A549 (cell line): Measurements from ENCODE around the gene SAMMSON. TPM values are rescaled to one million over a fixed set of nuclear protein-coding genes. Genes with fewer than 3 reads are reported as not detected.

Source experiments
- ATAC-seq, 2 experiments: fragments of 200-7000 bp in 1 of 2; fragments of >200 bp in 1 of 2; cut with Nextera tagmentation in 1 of 2; cut with Tn5 transposase in 1 of 2; 3 replicates each; pipeline versions ENCODE4 v1.8.0 to v1.9.1; 2018 to 2020; ENCODE audit warnings: mild to moderate bottlenecking in 1 of 2, moderate library complexity in 1 of 2
- CTCF ChIA-PET: fragments of 300-600 bp; sonication (Branson Sonifier 250); formaldehyde crosslinking; extraction: SDS; loops from one replicate; lab custom pipeline; 2021; ENCODE audit warnings: antibody characterized with exemption, inconsistent platforms; lab: Yijun Ruan, JAX
- POLR2A ChIA-PET: fragments of 350-600 bp; formaldehyde crosslinking; extraction: SDS; loops from one replicate; lab custom pipeline; 2021; ENCODE audit warnings: antibody characterized with exemption, inconsistent platforms; lab: Yijun Ruan, JAX
- DNase-seq, 2 experiments: peaks; one replicate each; pipeline versions ENCODE4 v3.0.0 to v3.0.0-alpha.2; 2011 to 2016; ENCODE audit warnings: low read depth in 1 of 2, low spot score in 1 of 2
- FAIRE-seq: peaks from 2 replicates; lab custom pipeline; 2011; peaks lifted over from hg19 to GRCh38; lab: Jason Lieb, UNC
- H3K27ac ChIP-seq, 2 experiments: fragments of >200 bp; sonication (Bioruptor Twin); formaldehyde crosslinking; 3 replicates each; pipeline ENCODE4 v1.5.1; 2016 to 2017
- H3K4me1 ChIP-seq: fragments of >200 bp; sonication (Bioruptor Twin); formaldehyde crosslinking; 3 replicates; pipeline ENCODE4 v1.6.1; 2016
- H3K4me2 ChIP-seq: fragments of >200 bp; sonication (Bioruptor Twin); formaldehyde crosslinking; 3 replicates; pipeline ENCODE4 v1.6.1; 2016
- H3K4me3 ChIP-seq: fragments of >200 bp; sonication (Bioruptor Twin); formaldehyde crosslinking; 3 replicates; pipeline ENCODE4 v1.5.1; 2016
- H3K9me3 ChIP-seq: fragments of >200 bp; sonication (Bioruptor Twin); formaldehyde crosslinking; 3 replicates; pipeline ENCODE4 v1.6.1; 2016
- CBX8 ChIP-seq: fragments of 200-600 bp; sonication (generic); IDR thresholded peaks from 2 replicates; pipeline ENCODE4 v1.6.1; 2016
- CEBPB ChIP-seq, 2 experiments: fragments of >200 bp in 1 of 2; sonication (Bioruptor Twin) in 1 of 2; formaldehyde crosslinking in 1 of 2; IDR thresholded peaks; 2 replicates each; pipeline ENCODE4 v1.6.1; 2012 to 2016
- CHD2 ChIP-seq: fragments of 150-350 bp; IDR thresholded peaks from 2 replicates; pipeline ENCODE4 v1.6.1; 2014; ENCODE audit warnings: low read length; ENCODE audit not compliant: partially characterized antibody
- FOSB ChIP-seq: fragments of 250-450 bp; sonication (Bioruptor Pico); IDR thresholded peaks from 2 replicates; pipeline ENCODE4 v1.5.0; 2020; ENCODE audit warnings: mild to moderate bottlenecking, moderate library complexity
- GATA3 ChIP-seq: IDR thresholded peaks from 2 replicates; pipeline ENCODE4 v1.6.1; 2012; ENCODE audit warnings: borderline replicate concordance
- HEYL ChIP-seq: fragments of 250-450 bp; sonication (Bioruptor Pico); IDR thresholded peaks from 2 replicates; pipeline ENCODE4 v1.8.0; 2021; ENCODE audit warnings: mild to moderate bottlenecking, moderate library complexity
- HOXA7 ChIP-seq: fragments of 250-450 bp; sonication (Bioruptor Pico); IDR thresholded peaks from 2 replicates; pipeline ENCODE4 v1.5.0; 2020; ENCODE audit warnings: mild to moderate bottlenecking, moderate library complexity
- HOXB5 ChIP-seq: fragments of 250-450 bp; sonication (Bioruptor Pico); IDR thresholded peaks from 2 replicates; pipeline ENCODE4 v1.5.0; 2020; ENCODE audit warnings: mild to moderate bottlenecking, moderate library complexity
- JUN ChIP-seq, 2 experiments: fragments of >200 bp; sonication (Bioruptor Twin); formaldehyde crosslinking; IDR thresholded peaks; 2 replicates in 1 of 2; 3 replicates in 1 of 2; pipeline ENCODE4 v1.6.1; 2016 to 2017
- JUNB ChIP-seq: fragments of >200 bp; sonication (Bioruptor Twin); formaldehyde crosslinking; IDR thresholded peaks from 2 replicates; pipeline ENCODE4 v1.6.1; 2016
- MAZ ChIP-seq: fragments of 150-350 bp; IDR thresholded peaks from 2 replicates; pipeline ENCODE4 v1.6.1; 2014; ENCODE audit warnings: antibody characterized with exemption, low read depth, low read length, borderline replicate concordance
- NFE2L2 ChIP-seq: fragments of 150-350 bp; conservative IDR thresholded peaks from 2 replicates; pipeline ENCODE4 v1.6.1; 2014; ENCODE audit warnings: low read length
- NPAS2 ChIP-seq: fragments of 250-450 bp; sonication (Bioruptor Pico); IDR thresholded peaks from 2 replicates; pipeline ENCODE4 v1.8.0; 2022; ENCODE audit warnings: mild to moderate bottlenecking, moderate library complexity, borderline replicate concordance
- PHF8 ChIP-seq: fragments of 200-600 bp; sonication (generic); IDR thresholded peaks from 2 replicates; pipeline ENCODE4 v1.6.1; 2016; ENCODE audit warnings: low read depth, mild to moderate bottlenecking, antibody characterized with exemption, moderate library complexity, borderline replicate concordance
- POLR2AphosphoS2 ChIP-seq: conservative IDR thresholded peaks from 2 replicates; pipeline ENCODE4 v1.6.1; 2012; ENCODE audit warnings: low read length, improper control_type of control experiment, inconsistent platforms
- RAD21 ChIP-seq, 2 experiments: fragments of >200 bp in 1 of 2; sonication (Bioruptor Twin) in 1 of 2; formaldehyde crosslinking in 1 of 2; IDR thresholded peaks in 1 of 2; conservative IDR thresholded peaks in 1 of 2; 2 replicates in 1 of 2; 3 replicates in 1 of 2; pipeline ENCODE4 v1.6.1; 2012 to 2018; ENCODE audit warnings: inconsistent platforms in 1 of 2
- RARB ChIP-seq: fragments of 250-450 bp; sonication (Bioruptor Pico); IDR thresholded peaks from 2 replicates; pipeline ENCODE4 v1.8.0; 2021; ENCODE audit warnings: mild to moderate bottlenecking, moderate library complexity
- RCOR1 ChIP-seq: fragments of 150-350 bp; IDR thresholded peaks from 2 replicates; pipeline ENCODE4 v1.6.1; 2014; ENCODE audit warnings: antibody characterized with exemption, low read length, low read depth
- RNF2 ChIP-seq: fragments of 200-600 bp; sonication (generic); IDR thresholded peaks from 2 replicates; pipeline ENCODE4 v1.6.1; 2016; ENCODE audit warnings: low read depth, mild to moderate bottlenecking, antibody characterized with exemption, moderate library complexity, borderline replicate concordance
- SMC3 ChIP-seq: fragments of >200 bp; sonication (Bioruptor Twin); formaldehyde crosslinking; IDR thresholded peaks from 3 replicates; pipeline ENCODE4 v1.6.1; 2018; ENCODE audit warnings: inconsistent platforms
- SREBF2 ChIP-seq: fragments of 450-650 bp; IDR thresholded peaks from 2 replicates; pipeline ENCODE4 v1.6.1; 2014; ENCODE audit warnings: mild to moderate bottlenecking, moderate library complexity
- TFCP2L1 ChIP-seq: fragments of 250-450 bp; sonication (Bioruptor Pico); IDR thresholded peaks from 2 replicates; pipeline ENCODE4 v1.5.0; 2021; ENCODE audit warnings: mild to moderate bottlenecking
- TP53 ChIP-seq: fragments of 250-450 bp; sonication (Bioruptor Pico); IDR thresholded peaks from 2 replicates; pipeline ENCODE4 v1.5.0; 2021; ENCODE audit warnings: mild to moderate bottlenecking, moderate library complexity
- ZNF302 ChIP-seq: fragments of 250-450 bp; sonication (Bioruptor Pico); IDR thresholded peaks from 2 replicates; pipeline ENCODE4 v1.9.0; 2021; ENCODE audit warnings: inconsistent platforms, mild to moderate bottlenecking, moderate library complexity
- ZSCAN20 ChIP-seq: fragments of 250-450 bp; sonication (Bioruptor Pico); IDR thresholded peaks from 2 replicates; pipeline ENCODE4 v1.8.0; 2022; ENCODE audit warnings: mild to moderate bottlenecking, moderate library complexity
- WGBS: methylation state at CpG from one replicate; pipeline ENCODE4 v1.1.6; 2017; ENCODE audit errors: missing lambda C conversion rate; 5-methylcytosine and 5-hydroxymethylcytosine counted together
- polyA plus RNA-seq, 4 experiments: library from polyadenylated mRNA; depleted of rRNA in 3 of 4; stranded (reverse); fragments of >200 nt; fragmentation: RNase III in 1 of 4; extraction: RNeasy Plus Mini Kit Qiagen cat#74134 plus additional on column Dnase treatment in 1 of 4; gene quantifications; 2 replicates in 3 of 4; 3 replicates in 1 of 4; pipeline ENCODE4 v1.2.3, GENCODE V29; 2011 to 2017
- TF ChIP-seq, protein P1 (sequence below): fragments of 250-450 bp; sonication (Bioruptor Pico); IDR thresholded peaks from 2 replicates; pipeline ENCODE4 v1.5.0; 2020; ENCODE audit warnings: low read depth, mild to moderate bottlenecking, moderate library complexity
- TF ChIP-seq, protein P2 (sequence below): fragments of 150-350 bp; IDR thresholded peaks from 2 replicates; pipeline ENCODE4 v1.6.1; 2014; ENCODE audit warnings: low read depth, mild to moderate bottlenecking, low read length
- TF ChIP-seq, protein P3 (sequence below): IDR thresholded peaks from 2 replicates; pipeline ENCODE4 v1.6.1; 2012; ENCODE audit warnings: low read depth, borderline replicate concordance
- TF ChIP-seq, protein P4 (sequence below): IDR thresholded peaks from 2 replicates; pipeline ENCODE4 v1.6.1; 2012
- TF ChIP-seq, protein P5 (sequence below): fragments of >200 bp; sonication (Bioruptor Twin); formaldehyde crosslinking; IDR thresholded peaks from 3 replicates; pipeline ENCODE4 v1.5.1; 2016

The SAMMSON gene
- polyA plus RNA-seq, 2 of the 4 experiments (the other 2 are of a cell fraction), result not detected

- H3K27ac ChIP-seq, result no peak overlapping the region
- ATAC-seq (no peak), FAIRE-seq (no peak), DNase-seq (no peak)
- ChIA-PET POLR2A (no interaction called here), CTCF (interaction anchor here (1.4 kb wide), 1 partner anchor 9 kb away, joined by 5 read pairs; no protein-coding TSS in a partner anchor)
- H3K9me3 ChIP-seq, result no peaks in the 10 kb centered on the region
- TF ChIP-seq CHD2 (no peak), POLR2AphosphoS2 (no peak), FOSB (no peak), HEYL (CRISPR knock-in tag) (no peak), SREBF2 (no peak), HOXB5 (no peak), ZNF302 (no peak), TP53 (CRISPR knock-in tag) (no peak), PHF8 (no peak), CBX8 (no peak), CEBPB (IDR thresholded peaks at IDR 0.05) (no peak), SMC3 (no peak), TFCP2L1 (CRISPR knock-in tag) (no peak)
- TF ChIP-seq, protein P1, sequence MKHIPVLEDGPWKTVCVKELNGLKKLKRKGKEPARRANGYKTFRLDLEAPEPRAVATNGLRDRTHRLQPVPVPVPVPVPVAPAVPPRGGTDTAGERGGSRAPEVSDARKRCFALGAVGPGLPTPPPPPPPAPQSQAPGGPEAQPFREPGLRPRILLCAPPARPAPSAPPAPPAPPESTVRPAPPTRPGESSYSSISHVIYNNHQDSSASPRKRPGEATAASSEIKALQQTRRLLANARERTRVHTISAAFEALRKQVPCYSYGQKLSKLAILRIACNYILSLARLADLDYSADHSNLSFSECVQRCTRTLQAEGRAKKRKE (CRISPR knock-in tag), result no peak
- TF ChIP-seq, protein P2, sequence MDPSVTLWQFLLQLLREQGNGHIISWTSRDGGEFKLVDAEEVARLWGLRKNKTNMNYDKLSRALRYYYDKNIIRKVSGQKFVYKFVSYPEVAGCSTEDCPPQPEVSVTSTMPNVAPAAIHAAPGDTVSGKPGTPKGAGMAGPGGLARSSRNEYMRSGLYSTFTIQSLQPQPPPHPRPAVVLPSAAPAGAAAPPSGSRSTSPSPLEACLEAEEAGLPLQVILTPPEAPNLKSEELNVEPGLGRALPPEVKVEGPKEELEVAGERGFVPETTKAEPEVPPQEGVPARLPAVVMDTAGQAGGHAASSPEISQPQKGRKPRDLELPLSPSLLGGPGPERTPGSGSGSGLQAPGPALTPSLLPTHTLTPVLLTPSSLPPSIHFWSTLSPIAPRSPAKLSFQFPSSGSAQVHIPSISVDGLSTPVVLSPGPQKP, result no peak
- TF ChIP-seq, protein P3, sequence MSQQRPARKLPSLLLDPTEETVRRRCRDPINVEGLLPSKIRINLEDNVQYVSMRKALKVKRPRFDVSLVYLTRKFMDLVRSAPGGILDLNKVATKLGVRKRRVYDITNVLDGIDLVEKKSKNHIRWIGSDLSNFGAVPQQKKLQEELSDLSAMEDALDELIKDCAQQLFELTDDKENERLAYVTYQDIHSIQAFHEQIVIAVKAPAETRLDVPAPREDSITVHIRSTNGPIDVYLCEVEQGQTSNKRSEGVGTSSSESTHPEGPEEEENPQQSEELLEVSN, result no peak
- TF ChIP-seq, protein P4, sequence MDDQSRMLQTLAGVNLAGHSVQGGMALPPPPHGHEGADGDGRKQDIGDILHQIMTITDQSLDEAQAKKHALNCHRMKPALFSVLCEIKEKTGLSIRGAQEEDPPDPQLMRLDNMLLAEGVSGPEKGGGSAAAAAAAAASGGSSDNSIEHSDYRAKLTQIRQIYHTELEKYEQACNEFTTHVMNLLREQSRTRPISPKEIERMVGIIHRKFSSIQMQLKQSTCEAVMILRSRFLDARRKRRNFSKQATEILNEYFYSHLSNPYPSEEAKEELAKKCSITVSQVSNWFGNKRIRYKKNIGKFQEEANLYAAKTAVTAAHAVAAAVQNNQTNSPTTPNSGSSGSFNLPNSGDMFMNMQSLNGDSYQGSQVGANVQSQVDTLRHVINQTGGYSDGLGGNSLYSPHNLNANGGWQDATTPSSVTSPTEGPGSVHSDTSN, result no peak
- H3K4me3 ChIP-seq, result no peak overlapping the region
- no peaks in the 10 kb centered on the region for H3K4me1 ChIP-seq
- WGBS, result 17% methylated on average over 1 of the region's 1 CpG
- H3K4me2 ChIP-seq, result no peak overlapping the region
Observed at GRCh38 chr3:70111411-70111810, 111.9 kb downstream of the SAMMSON start.

DNA sequence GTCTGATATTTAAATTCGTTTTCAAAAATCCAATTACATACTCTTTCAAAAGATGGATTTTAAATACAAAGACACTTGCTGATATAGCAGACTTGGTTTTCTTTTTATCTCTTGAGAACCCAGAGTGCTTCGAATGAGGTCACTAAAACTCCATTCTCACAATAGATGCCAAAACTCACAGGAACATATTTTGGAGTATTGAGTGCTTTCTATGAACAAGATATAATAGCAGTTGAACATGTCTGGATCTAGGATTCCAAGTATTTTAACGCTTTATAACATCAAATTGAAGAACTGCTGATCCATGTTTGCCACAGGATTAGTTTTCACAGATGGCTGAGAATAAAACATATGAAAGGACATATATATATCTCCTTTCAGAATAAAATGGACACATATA, 113.2 kb downstream of the SAMMSON start:
- ChIA-PET POLR2A (no interaction called here), CTCF (no interaction called here)
- no peak overlapping the region for H3K4me3 ChIP-seq
- FAIRE-seq (no peak), ATAC-seq (no peak), DNase-seq (no peak)
- no peak overlapping the region for H3K27ac ChIP-seq
- no peak overlapping the region for H3K4me2 ChIP-seq
- H3K4me1 ChIP-seq, result no peaks in the 10 kb centered on the region
- H3K9me3 ChIP-seq, result no peaks in the 10 kb centered on the region
- no peak for TF ChIP-seq MAZ
- TF ChIP-seq, protein P5, sequence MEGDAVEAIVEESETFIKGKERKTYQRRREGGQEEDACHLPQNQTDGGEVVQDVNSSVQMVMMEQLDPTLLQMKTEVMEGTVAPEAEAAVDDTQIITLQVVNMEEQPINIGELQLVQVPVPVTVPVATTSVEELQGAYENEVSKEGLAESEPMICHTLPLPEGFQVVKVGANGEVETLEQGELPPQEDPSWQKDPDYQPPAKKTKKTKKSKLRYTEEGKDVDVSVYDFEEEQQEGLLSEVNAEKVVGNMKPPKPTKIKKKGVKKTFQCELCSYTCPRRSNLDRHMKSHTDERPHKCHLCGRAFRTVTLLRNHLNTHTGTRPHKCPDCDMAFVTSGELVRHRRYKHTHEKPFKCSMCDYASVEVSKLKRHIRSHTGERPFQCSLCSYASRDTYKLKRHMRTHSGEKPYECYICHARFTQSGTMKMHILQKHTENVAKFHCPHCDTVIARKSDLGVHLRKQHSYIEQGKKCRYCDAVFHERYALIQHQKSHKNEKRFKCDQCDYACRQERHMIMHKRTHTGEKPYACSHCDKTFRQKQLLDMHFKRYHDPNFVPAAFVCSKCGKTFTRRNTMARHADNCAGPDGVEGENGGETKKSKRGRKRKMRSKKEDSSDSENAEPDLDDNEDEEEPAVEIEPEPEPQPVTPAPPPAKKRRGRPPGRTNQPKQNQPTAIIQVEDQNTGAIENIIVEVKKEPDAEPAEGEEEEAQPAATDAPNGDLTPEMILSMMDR, result no peak
- TF ChIP-seq, protein P1 (CRISPR knock-in tag), result no peak
- no peak for TF ChIP-seq NFE2L2
- no peak for TF ChIP-seq CEBPB (IDR thresholded peaks at IDR 0.05)
- no peak for TF ChIP-seq TP53 (CRISPR knock-in tag)
- no peak for TF ChIP-seq HOXA7 (CRISPR knock-in tag)
- no peak for TF ChIP-seq RAD21 (conservative IDR thresholded peaks at IDR 0.05 in 1 of 2, IDR thresholded peaks at IDR 0.05 in 1 of 2)
- TF ChIP-seq RNF2, result no peak
- no peak for TF ChIP-seq NPAS2 (CRISPR knock-in tag)
- TF ChIP-seq JUN (IDR thresholded peaks at IDR 0.05), result no peak
- no peak for TF ChIP-seq RCOR1
- TF ChIP-seq ZNF302, result no peak
- no peak for TF ChIP-seq ZSCAN20 (CRISPR knock-in tag)
- no peak for TF ChIP-seq RARB (CRISPR knock-in tag)
- TF ChIP-seq CBX8, result no peak
- no peak for TF ChIP-seq JUNB
- TF ChIP-seq GATA3, result no peak
- 47% methylated on average over 3 of the region's 3 CpGs for WGBS
